HCT116 (cell line): ENCODE results near the gene MAP10.

Experiments
- ELF1 ChIP-seq: IDR thresholded peaks from 2 replicates; pipeline ENCODE4 v1.6.1; 2012; ENCODE audit warnings: low read depth, borderline replicate concordance
- EZH2 ChIP-seq: fragments of 200-600 bp; sonication (generic); IDR thresholded peaks from 2 replicates; pipeline ENCODE4 v1.6.1; 2017; ENCODE audit warnings: antibody characterized with exemption, mixed run types
- EZH2phosphoT487 ChIP-seq: fragments of 200-600 bp; IDR thresholded peaks from 2 replicates; pipeline ENCODE4 v1.6.1; 2018; ENCODE audit warnings: antibody characterized with exemption, borderline replicate concordance
- POLR2A ChIP-seq: IDR thresholded peaks from 2 replicates; pipeline ENCODE4 v1.7.0; 2011; ENCODE audit warnings: borderline replicate concordance; ENCODE audit not compliant: insufficient read depth, insufficient read length; ENCODE audit errors: extremely low read depth
- POLR2AphosphoS5 ChIP-seq: IDR thresholded peaks from 2 replicates; pipeline ENCODE4 v1.6.1; 2011; ENCODE audit warnings: mild to moderate bottlenecking, low read depth, low read length, moderate library complexity
- SIN3A ChIP-seq: IDR thresholded peaks from 2 replicates; pipeline ENCODE4 v1.6.1; 2012; ENCODE audit warnings: low read depth
- SP1 ChIP-seq: IDR thresholded peaks from 2 replicates; pipeline ENCODE4 v1.6.1; 2012; ENCODE audit warnings: low read depth
- SRF ChIP-seq: IDR thresholded peaks from 2 replicates; pipeline ENCODE4 v1.6.1; 2012; ENCODE audit warnings: low read depth
- ZNF274 ChIP-seq: fragments of 200-500 bp; sonication (Bioruptor generic); IDR thresholded peaks from 2 replicates; pipeline ENCODE4 v1.6.1; 2014; ENCODE audit warnings: mild to moderate bottlenecking, low read depth, low read length, inconsistent platforms
- TF ChIP-seq, protein P1 (sequence below): IDR thresholded peaks from 2 replicates; pipeline ENCODE4 v1.6.1; 2012
- TF ChIP-seq, protein P2 (sequence below), 3 experiments: fragments of 200-600 bp in 1 of 3; sonication (generic) in 1 of 3; IDR thresholded peaks in 2 of 3; conservative IDR thresholded peaks in 1 of 3; 2 replicates each; pipeline ENCODE4 v1.5.1; 2012 to 2017; ENCODE audit warnings: low read depth in 2 of 3, low read length in 2 of 3, antibody characterized with exemption in 1 of 3, borderline replicate concordance in 1 of 3, control low read depth in 1 of 3, mild to moderate bottlenecking in 1 of 3, mixed read lengths in 1 of 3, mixed run types in 1 of 3, moderate library complexity in 1 of 3; ENCODE audit not compliant: insufficient read depth in 1 of 3
- TF ChIP-seq, protein P3 (sequence below): IDR thresholded peaks from 2 replicates; pipeline ENCODE4 v1.6.1; 2012
- TF ChIP-seq, protein P4 (sequence below): IDR thresholded peaks from 2 replicates; pipeline ENCODE4 v1.6.1; 2012; ENCODE audit warnings: low read depth

DNA sequence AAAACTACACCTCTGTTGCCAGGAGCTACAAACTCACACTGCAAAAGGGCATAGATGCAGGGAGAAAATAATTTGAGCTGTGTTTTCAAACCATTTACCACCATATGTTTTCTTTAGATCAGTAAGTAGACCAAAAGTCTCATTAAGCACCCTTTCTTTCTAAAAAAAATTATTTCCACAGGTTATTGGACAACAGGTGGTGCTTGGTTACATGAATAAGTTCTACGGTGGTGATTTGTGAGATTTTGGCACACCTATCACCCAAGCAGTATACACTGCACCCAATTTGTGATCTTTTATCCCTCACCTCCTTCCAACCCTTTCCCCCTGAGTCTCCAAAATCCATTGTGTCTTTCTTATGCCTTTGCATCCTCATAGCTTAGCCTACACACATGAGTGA lies 21.1 kb downstream of the MAP10 start:
- no peak for TF ChIP-seq EZH2
- no peak for TF ChIP-seq ELF1
- TF ChIP-seq EZH2phosphoT487: no peak
- TF ChIP-seq POLR2A: no peak
- TF ChIP-seq, protein P1, sequence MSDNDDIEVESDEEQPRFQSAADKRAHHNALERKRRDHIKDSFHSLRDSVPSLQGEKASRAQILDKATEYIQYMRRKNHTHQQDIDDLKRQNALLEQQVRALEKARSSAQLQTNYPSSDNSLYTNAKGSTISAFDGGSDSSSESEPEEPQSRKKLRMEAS: no peak
- TF ChIP-seq SRF: no peak
- no peak for TF ChIP-seq SIN3A
- TF ChIP-seq, protein P2, sequence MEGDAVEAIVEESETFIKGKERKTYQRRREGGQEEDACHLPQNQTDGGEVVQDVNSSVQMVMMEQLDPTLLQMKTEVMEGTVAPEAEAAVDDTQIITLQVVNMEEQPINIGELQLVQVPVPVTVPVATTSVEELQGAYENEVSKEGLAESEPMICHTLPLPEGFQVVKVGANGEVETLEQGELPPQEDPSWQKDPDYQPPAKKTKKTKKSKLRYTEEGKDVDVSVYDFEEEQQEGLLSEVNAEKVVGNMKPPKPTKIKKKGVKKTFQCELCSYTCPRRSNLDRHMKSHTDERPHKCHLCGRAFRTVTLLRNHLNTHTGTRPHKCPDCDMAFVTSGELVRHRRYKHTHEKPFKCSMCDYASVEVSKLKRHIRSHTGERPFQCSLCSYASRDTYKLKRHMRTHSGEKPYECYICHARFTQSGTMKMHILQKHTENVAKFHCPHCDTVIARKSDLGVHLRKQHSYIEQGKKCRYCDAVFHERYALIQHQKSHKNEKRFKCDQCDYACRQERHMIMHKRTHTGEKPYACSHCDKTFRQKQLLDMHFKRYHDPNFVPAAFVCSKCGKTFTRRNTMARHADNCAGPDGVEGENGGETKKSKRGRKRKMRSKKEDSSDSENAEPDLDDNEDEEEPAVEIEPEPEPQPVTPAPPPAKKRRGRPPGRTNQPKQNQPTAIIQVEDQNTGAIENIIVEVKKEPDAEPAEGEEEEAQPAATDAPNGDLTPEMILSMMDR (IDR thresholded peaks at IDR 0.05 in 2 of 3, conservative IDR thresholded peaks at IDR 0.05 in 1 of 3; ENCODE audit: borderline replicate concordance in 1 of 3, insufficient read depth in 1 of 3, low read depth in 2 of 3, low read length in 2 of 3): no peak
- TF ChIP-seq, protein P3, sequence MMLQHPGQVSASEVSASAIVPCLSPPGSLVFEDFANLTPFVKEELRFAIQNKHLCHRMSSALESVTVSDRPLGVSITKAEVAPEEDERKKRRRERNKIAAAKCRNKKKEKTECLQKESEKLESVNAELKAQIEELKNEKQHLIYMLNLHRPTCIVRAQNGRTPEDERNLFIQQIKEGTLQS: no peak
- TF ChIP-seq ZNF274: no peak
- no peak for TF ChIP-seq POLR2AphosphoS5
- TF ChIP-seq, protein P4, sequence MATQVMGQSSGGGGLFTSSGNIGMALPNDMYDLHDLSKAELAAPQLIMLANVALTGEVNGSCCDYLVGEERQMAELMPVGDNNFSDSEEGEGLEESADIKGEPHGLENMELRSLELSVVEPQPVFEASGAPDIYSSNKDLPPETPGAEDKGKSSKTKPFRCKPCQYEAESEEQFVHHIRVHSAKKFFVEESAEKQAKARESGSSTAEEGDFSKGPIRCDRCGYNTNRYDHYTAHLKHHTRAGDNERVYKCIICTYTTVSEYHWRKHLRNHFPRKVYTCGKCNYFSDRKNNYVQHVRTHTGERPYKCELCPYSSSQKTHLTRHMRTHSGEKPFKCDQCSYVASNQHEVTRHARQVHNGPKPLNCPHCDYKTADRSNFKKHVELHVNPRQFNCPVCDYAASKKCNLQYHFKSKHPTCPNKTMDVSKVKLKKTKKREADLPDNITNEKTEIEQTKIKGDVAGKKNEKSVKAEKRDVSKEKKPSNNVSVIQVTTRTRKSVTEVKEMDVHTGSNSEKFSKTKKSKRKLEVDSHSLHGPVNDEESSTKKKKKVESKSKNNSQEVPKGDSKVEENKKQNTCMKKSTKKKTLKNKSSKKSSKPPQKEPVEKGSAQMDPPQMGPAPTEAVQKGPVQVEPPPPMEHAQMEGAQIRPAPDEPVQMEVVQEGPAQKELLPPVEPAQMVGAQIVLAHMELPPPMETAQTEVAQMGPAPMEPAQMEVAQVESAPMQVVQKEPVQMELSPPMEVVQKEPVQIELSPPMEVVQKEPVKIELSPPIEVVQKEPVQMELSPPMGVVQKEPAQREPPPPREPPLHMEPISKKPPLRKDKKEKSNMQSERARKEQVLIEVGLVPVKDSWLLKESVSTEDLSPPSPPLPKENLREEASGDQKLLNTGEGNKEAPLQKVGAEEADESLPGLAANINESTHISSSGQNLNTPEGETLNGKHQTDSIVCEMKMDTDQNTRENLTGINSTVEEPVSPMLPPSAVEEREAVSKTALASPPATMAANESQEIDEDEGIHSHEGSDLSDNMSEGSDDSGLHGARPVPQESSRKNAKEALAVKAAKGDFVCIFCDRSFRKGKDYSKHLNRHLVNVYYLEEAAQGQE: no peak
- no peak for TF ChIP-seq SP1
